Chondrocyte (in vitro differentiated cells): ENCODE results near the gene AKNAD1. TPM values are rescaled to one million over a fixed set of nuclear protein-coding genes. Genes with fewer than 3 reads are reported as not detected.

Experiments used
- DNase-seq: peaks from one replicate; pipeline ENCODE4 v3.0.0; 2021; ENCODE audit warnings: mixed read lengths, low spot score
- H3K27ac Mint-ChIP-seq: one replicate; pipeline ENCODE4 v1.8.0; 2021; ENCODE audit warnings: mild to moderate bottlenecking, moderate library complexity, mixed read lengths; ENCODE audit not compliant: unreplicated experiment
- H3K27me3 Mint-ChIP-seq: 2 replicates; pipeline ENCODE4 v1.8.0; 2021; ENCODE audit warnings: low read depth, mixed read lengths
- H3K36me3 Mint-ChIP-seq: 2 replicates; pipeline ENCODE4 v1.8.0; 2021; ENCODE audit warnings: low read depth, mixed read lengths
- H3K4me1 Mint-ChIP-seq: 2 replicates; pipeline ENCODE4 v1.8.0; 2021; ENCODE audit warnings: low read depth, mild to moderate bottlenecking, mixed read lengths
- H3K4me3 Mint-ChIP-seq: one replicate; pipeline ENCODE4 v1.8.0; 2021; ENCODE audit warnings: mild to moderate bottlenecking, moderate library complexity, mixed read lengths; ENCODE audit not compliant: unreplicated experiment
- H3K9me3 Mint-ChIP-seq: 2 replicates; pipeline ENCODE4 v1.8.0; 2021; ENCODE audit warnings: low read depth, mixed read lengths
- CTCF ChIP-seq: fragments of 200-600 bp; sonication (generic); IDR thresholded peaks from 2 replicates; pipeline ENCODE4 v1.5.0; 2021; ENCODE audit warnings: antibody characterized with exemption, mild to moderate bottlenecking, moderate library complexity
- total RNA-seq: library from RNA; stranded (reverse); gene quantifications from 3 replicates; pipeline ENCODE4 v1.2.1, GENCODE V29; 2021

AKNAD1 gene
- total RNA-seq, 1 donor from 2014 or later = 0.45 TPM

GRCh38 chr1:108862017-108862610 is 5.2 kb upstream of the AKNAD1 start:
- no peaks in the 10 kb centered on the region for H3K36me3 Mint-ChIP-seq
- no peak for TF ChIP-seq CTCF
- H3K9me3 Mint-ChIP-seq = no peaks in the 10 kb centered on the region
- H3K27ac Mint-ChIP-seq = no peak overlapping the region
- no peak overlapping the region for H3K4me3 Mint-ChIP-seq
- peaks cover 3% of the 10 kb centered on the region for H3K4me1 Mint-ChIP-seq
- no peaks in the 10 kb centered on the region for H3K27me3 Mint-ChIP-seq
- no peak for DNase-seq

- Mint-ChIP-seq H3K9me3 (no peaks in the 10 kb centered on the region), H3K27me3 (no peaks in the 10 kb centered on the region), H3K4me1 (peaks cover 3% of the 10 kb centered on the region), H3K4me3 (no peak overlapping the region), H3K36me3 (no peaks in the 10 kb centered on the region), H3K27ac (no peak overlapping the region)
- TF ChIP-seq CTCF = no peak
- no peak for DNase-seq
These were observed 4.7 kb upstream of the AKNAD1 start for GRCh38 chr1:108861566-108861965.

- H3K4me1 Mint-ChIP-seq = peaks cover 3% of the 10 kb centered on the region
- H3K9me3 Mint-ChIP-seq = no peaks in the 10 kb centered on the region
- H3K27ac Mint-ChIP-seq = no peak overlapping the region
- no peaks in the 10 kb centered on the region for H3K36me3 Mint-ChIP-seq
- no peak overlapping the region for H3K4me3 Mint-ChIP-seq
- no peaks in the 10 kb centered on the region for H3K27me3 Mint-ChIP-seq
- DNase-seq = no peak
- TF ChIP-seq CTCF = no peak
These were observed 3.5 kb upstream of the AKNAD1 start for GRCh38 chr1:108860190-108860907.

GRCh38 chr1:108858230-108858950 is 1.5 kb upstream of the AKNAD1 start:
- Mint-ChIP-seq H3K4me3 (no peak overlapping the region), H3K9me3 (no peaks in the 10 kb centered on the region), H3K4me1 (peaks cover 13% of the 10 kb centered on the region), H3K36me3 (no peaks in the 10 kb centered on the region), H3K27ac (no peak overlapping the region), H3K27me3 (no peaks in the 10 kb centered on the region)
- TF ChIP-seq CTCF = no peak
- no peak for DNase-seq

GRCh38 chr1:108854221-108855019 is 2.5 kb downstream of the AKNAD1 start:
- no peak for TF ChIP-seq CTCF
- Mint-ChIP-seq H3K27ac (no peak overlapping the region), H3K27me3 (no peaks in the 10 kb centered on the region), H3K4me3 (no peak overlapping the region), H3K9me3 (no peaks in the 10 kb centered on the region), H3K4me1 (peaks cover 21% of the 10 kb centered on the region), H3K36me3 (no peaks in the 10 kb centered on the region)
- no peak for DNase-seq
